DLD1 (cell line): Measurements from ENCODE around the gene CCNL2.
"Not testable (repeated sequence)": the region's sequence is repeated elsewhere in the genome, so short reads cannot be mapped to it uniquely, and the experiment has no call there.

ENCODE experiments used
- in situ Hi-C: cut with HindIII; loops from 2 replicates; pipeline ENCODE4 v1.10.0; 2017; ENCODE audit warnings: low sequenced_read_pairs

Gene CCNL2

GRCh38 chr1:1399187-1399871, at the start of gene CCNL2:
Gene CCNL2 (minus strand): TSS chr1:1399335. CDS start chr1:1399306, 29 bp downstream.
- in situ Hi-C loops = no loop called here

- in situ Hi-C loops = not testable (repeated sequence)
These were observed 47.5 kb upstream of the CCNL2 start for GRCh38 chr1:1446631-1447030.

GRCh38 chr1:1442069-1442770, 43.1 kb upstream of the CCNL2 start:
- in situ Hi-C loops = no loop called here

- in situ Hi-C loops = no loop called here
These were observed 42.1 kb upstream of the CCNL2 start for GRCh38 chr1:1441002-1441888.

- in situ Hi-C loops = no loop called here
These were observed 41.3 kb upstream of the CCNL2 start for GRCh38 chr1:1440262-1441001.

DNA sequence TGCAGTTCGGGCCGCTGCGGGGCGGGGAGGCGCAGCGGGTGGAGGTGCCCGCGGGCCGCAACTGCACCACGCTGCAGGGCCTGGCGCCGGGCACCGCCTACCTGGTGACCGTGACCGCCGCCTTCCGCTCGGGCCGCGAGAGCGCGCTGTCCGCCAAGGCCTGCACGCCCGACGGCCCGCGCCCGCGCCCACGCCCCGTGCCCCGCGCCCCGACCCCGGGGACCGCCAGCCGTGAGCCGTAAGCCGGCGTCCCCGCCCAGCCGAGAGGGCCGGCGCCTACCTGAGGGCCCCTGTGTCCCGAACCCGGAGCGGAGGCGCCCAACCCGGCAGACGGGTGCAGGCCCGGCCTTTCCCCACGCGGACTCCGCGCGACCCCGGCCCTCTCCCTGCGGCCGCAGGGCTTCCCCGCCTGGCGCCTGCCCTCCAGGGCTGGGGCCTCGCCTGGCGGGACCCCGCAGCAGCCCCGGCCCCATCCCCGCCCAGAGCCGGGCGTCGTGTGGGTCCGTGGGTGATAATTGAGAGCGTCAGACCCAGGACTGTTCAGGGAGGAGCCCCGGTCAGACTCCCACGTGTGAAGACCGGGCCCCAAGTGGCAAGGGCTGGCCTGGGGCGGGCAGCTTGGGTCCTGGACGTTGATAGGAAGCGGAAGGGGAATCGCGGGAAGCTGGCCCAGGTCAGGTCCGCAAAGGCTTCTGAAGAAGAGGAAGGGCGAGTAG, 40.6 kb upstream of the CCNL2 start:
- in situ Hi-C loops = no loop called here

- in situ Hi-C loops = no loop called here
These were observed 39.6 kb upstream of the CCNL2 start for GRCh38 chr1:1438531-1439381.

- in situ Hi-C loops = no loop called here
These were observed 38.8 kb upstream of the CCNL2 start for GRCh38 chr1:1437904-1438376.

DNA sequence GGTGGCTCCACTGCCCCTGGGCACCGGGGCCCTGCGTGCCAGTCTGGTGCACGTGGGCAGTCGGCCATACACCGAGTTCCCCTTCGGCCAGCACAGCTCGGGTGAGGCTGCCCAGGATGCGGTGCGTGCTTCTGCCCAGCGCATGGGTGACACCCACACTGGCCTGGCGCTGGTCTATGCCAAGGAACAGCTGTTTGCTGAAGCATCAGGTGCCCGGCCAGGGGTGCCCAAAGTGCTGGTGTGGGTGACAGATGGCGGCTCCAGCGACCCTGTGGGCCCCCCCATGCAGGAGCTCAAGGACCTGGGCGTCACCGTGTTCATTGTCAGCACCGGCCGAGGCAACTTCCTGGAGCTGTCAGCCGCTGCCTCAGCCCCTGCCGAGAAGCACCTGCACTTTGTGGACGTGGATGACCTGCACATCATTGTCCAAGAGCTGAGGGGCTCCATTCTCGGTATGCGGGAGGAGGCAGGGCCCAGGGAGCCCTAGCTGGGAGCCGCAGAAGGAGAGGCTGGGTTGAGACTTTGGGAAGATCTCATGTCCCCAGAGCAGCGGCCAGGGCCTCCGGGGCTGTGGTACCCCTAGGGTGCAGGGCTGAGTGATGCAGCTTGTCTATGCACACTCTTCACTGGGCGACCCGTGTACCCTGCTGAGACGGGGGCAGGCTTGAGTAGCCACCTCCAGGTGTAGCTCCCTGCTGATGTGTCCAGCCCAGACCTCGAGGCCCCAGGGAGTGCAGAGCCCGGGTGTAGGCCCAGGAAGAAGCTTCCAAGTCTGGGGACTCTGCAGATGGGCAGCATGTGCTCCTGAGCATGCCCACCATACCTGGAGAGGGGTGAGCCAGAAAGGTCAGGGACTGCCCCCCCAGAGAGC, 38.1 kb upstream of the CCNL2 start:
- in situ Hi-C loops = no loop called here

GRCh38 chr1:1436630-1437032, 37.5 kb upstream of the CCNL2 start:
- in situ Hi-C loops = no loop called here

DNA sequence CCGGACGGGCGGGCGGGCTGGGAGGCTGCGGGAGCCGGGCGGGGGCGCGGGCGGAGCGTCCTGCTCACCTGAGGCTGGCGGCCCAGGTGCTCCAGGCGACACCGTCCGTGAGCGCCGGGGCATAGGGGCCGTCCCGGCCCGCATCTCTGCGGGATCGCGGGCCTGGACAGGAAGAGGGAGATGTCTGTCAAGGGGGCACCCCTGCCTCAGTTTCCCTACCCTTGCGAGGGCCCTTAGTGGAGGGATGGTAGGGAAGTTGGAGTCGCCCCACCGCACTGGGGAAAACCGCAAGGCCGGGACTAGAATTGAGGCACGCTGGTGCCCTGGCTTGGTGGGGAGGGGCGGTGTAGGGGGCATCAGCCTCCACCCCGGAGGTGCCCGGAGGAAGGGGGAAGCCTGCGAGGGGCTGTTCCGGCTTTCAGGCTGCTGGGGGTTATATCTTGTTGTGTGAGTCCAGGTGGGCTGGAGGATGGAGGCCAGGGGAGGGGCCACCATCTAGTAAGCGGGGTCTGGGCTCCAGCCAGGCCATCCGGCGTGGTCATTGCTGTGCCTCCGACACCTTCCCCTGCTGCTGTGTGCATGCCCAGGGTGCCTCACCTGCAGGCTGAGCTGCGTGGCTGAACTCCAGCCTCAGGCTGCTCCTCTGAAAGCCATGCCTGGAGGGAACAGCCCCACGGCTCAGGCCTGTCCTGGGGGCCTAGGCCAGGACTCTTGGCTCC, 36.9 kb upstream of the CCNL2 start:
- in situ Hi-C loops = no loop called here

GRCh38 chr1:1435106-1435903, 36.2 kb upstream of the CCNL2 start, which contains the start of gene VWA1:
Gene VWA1 (plus strand): TSS chr1:1435690. CDS start chr1:1435749, 59 bp downstream.
- in situ Hi-C loops = no loop called here

- in situ Hi-C loops = no loop called here
These were observed 35.6 kb upstream of the CCNL2 start for GRCh38 chr1:1434824-1435105.

GRCh38 chr1:1434131-1434823, 35.1 kb upstream of the CCNL2 start:
- in situ Hi-C loops = no loop called here

- in situ Hi-C loops = no loop called here
These were observed 34.6 kb upstream of the CCNL2 start for GRCh38 chr1:1433804-1434130.
